K562 (cell line): Measurements from ENCODE around the gene ABR. TPM values are rescaled to one million over a fixed set of nuclear protein-coding genes. Genes with fewer than 3 reads are reported as not detected.

Experiments used
- ADNP ChIP-seq: fragments of 200-800 bp; sonication (Bioruptor generic); IDR thresholded peaks from 2 replicates; pipeline ENCODE4 v1.6.1; 2016; ENCODE audit warnings: missing genetic modification characterization, missing compliant biosample characterization
- PHF8 ChIP-seq: fragments of 200-600 bp; sonication (generic); IDR thresholded peaks from 2 replicates; pipeline ENCODE4 v1.6.1; 2012; ENCODE audit warnings: mixed run types, mild to moderate bottlenecking, inconsistent platforms, low read length, moderate library complexity, borderline replicate concordance
- RBM34 ChIP-seq: fragments of 200-400 bp; formaldehyde crosslinking; IDR thresholded peaks from 2 replicates; pipeline ENCODE4 v1.6.1; 2018; ENCODE audit warnings: low read length, borderline replicate concordance; ENCODE audit not compliant: insufficient read depth
- RERE ChIP-seq: sonication (generic); formaldehyde crosslinking; IDR thresholded peaks from 2 replicates; pipeline ENCODE4 v1.8.0; 2023; ENCODE audit warnings: missing genetic modification reagents, mild to moderate bottlenecking, borderline replicate concordance
- ZBTB11 ChIP-seq, 3 experiments: fragments of 200-800 bp in 1 of 3; fragments of 250-450 bp in 1 of 3; fragments of 450-650 bp in 1 of 3; sonication (Bioruptor Pico) in 1 of 3; sonication (Bioruptor generic) in 1 of 3; formaldehyde crosslinking in 1 of 3; IDR thresholded peaks; 2 replicates each; pipeline versions ENCODE4 v1.6.1 to v1.8.0; 2016 to 2022; ENCODE audit warnings: mild to moderate bottlenecking in 2 of 3, missing genetic modification characterization in 2 of 3, missing compliant biosample characterization in 1 of 3, moderate library complexity in 1 of 3
- ZNF668 ChIP-seq: fragments of 250-450 bp; sonication (Bioruptor Pico); IDR thresholded peaks from 2 replicates; pipeline ENCODE4 v1.8.0; 2022; ENCODE audit warnings: mild to moderate bottlenecking, inconsistent platforms
- polyA plus RNA-seq, 8 experiments: library from polyadenylated mRNA; depleted of rRNA in 4 of 8; stranded (reverse) in 5 of 8; unstranded in 3 of 8; fragments of >200 nt; fragmentation: Nextera tagmentation in 2 of 8; fragmentation: Illumina TruSeq in 1 of 8; extraction: Ambion mirVana in 2 of 8; extraction: Trizol in 1 of 8; gene quantifications; 2 replicates each; pipeline versions ENCODE4 v1.2.1 to v1.2.3, GENCODE V29; 2011 to 2014; ENCODE audit warnings: inconsistent platforms in 1 of 8, missing spikeins in 1 of 8
- total RNA-seq, 7 experiments: library from RNA; depleted of rRNA in 6 of 7; stranded (reverse); fragments of >200 nt in 6 of 7; fragmentation: Illumina TruSeq in 2 of 7; extraction: Trizol in 2 of 7; gene quantifications; 2 replicates each; pipeline versions ENCODE4 v1.2.1 to v1.2.3, GENCODE V29; 2011 to 2021; ENCODE audit warnings: low replicate concordance in 1 of 7

Gene ABR
- total and polyA plus RNA-seq, 9 of the 15 experiments (the other 6 are each of a cell fraction or from before 2014, with no cell fraction given) = 0.07 to 1.6 (median 0.37) TPM; not detected in 1

GRCh38 chr17:979539-980405 lies 200.0 kb downstream of the ABR start, which contains the start of gene NXN (continued):
- no peak for TF ChIP-seq RERE (CRISPR knock-in tag)
- TF ChIP-seq PHF8 = peak; percentile 23; the same call in 1 of the 2 replicates
- TF ChIP-seq RBM34 = no peak
- no peak for TF ChIP-seq ZNF668 (CRISPR knock-in tag)
- TF ChIP-seq ADNP (tag) = no peak
- TF ChIP-seq ZBTB11 (CRISPR knock-in tag; IDR thresholded peaks at IDR 0.05) = no peak
- TF ChIP-seq, all 486 proteins: peak for 18
